ENCODE measurements around the gene PLCH1.

PLCH1 gene

GRCh38 chr3:155553780-155554179 is 191.1 kb downstream of the PLCH1 start:
- Histone ChIP-seq H3K27me3 (ENCODE audit: insufficient read depth, poor library complexity, severe bottlenecking) (no peaks in the 10 kb centered on the region), H3K4me3 (replicated peaks; ENCODE audit: insufficient read depth, low read length) (no peak overlapping the region), H3K27ac (replicated peaks) (peak overlapping the region; percentile 83)
- peak in 1 of 2 experiments; percentile 85 for DNase-seq (ENCODE audit: low read depth in 1 of 2, low spot score in 1 of 2)
- peak; percentile 66 for TF ChIP-seq SPI1 (IDR thresholded peaks at IDR 0.05; ENCODE audit: borderline replicate concordance, low read depth)
- TF ChIP-seq, protein P1, sequence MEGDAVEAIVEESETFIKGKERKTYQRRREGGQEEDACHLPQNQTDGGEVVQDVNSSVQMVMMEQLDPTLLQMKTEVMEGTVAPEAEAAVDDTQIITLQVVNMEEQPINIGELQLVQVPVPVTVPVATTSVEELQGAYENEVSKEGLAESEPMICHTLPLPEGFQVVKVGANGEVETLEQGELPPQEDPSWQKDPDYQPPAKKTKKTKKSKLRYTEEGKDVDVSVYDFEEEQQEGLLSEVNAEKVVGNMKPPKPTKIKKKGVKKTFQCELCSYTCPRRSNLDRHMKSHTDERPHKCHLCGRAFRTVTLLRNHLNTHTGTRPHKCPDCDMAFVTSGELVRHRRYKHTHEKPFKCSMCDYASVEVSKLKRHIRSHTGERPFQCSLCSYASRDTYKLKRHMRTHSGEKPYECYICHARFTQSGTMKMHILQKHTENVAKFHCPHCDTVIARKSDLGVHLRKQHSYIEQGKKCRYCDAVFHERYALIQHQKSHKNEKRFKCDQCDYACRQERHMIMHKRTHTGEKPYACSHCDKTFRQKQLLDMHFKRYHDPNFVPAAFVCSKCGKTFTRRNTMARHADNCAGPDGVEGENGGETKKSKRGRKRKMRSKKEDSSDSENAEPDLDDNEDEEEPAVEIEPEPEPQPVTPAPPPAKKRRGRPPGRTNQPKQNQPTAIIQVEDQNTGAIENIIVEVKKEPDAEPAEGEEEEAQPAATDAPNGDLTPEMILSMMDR (IDR thresholded peaks at IDR 0.05; ENCODE audit: insufficient read depth, low read length) = no peak
- TF ChIP-seq, protein P2, sequence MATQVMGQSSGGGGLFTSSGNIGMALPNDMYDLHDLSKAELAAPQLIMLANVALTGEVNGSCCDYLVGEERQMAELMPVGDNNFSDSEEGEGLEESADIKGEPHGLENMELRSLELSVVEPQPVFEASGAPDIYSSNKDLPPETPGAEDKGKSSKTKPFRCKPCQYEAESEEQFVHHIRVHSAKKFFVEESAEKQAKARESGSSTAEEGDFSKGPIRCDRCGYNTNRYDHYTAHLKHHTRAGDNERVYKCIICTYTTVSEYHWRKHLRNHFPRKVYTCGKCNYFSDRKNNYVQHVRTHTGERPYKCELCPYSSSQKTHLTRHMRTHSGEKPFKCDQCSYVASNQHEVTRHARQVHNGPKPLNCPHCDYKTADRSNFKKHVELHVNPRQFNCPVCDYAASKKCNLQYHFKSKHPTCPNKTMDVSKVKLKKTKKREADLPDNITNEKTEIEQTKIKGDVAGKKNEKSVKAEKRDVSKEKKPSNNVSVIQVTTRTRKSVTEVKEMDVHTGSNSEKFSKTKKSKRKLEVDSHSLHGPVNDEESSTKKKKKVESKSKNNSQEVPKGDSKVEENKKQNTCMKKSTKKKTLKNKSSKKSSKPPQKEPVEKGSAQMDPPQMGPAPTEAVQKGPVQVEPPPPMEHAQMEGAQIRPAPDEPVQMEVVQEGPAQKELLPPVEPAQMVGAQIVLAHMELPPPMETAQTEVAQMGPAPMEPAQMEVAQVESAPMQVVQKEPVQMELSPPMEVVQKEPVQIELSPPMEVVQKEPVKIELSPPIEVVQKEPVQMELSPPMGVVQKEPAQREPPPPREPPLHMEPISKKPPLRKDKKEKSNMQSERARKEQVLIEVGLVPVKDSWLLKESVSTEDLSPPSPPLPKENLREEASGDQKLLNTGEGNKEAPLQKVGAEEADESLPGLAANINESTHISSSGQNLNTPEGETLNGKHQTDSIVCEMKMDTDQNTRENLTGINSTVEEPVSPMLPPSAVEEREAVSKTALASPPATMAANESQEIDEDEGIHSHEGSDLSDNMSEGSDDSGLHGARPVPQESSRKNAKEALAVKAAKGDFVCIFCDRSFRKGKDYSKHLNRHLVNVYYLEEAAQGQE (IDR thresholded peaks at IDR 0.05; ENCODE audit: insufficient replicate concordance, low read depth) = no peak
- TF ChIP-seq POLR2AphosphoS5 (IDR thresholded peaks at IDR 0.05; ENCODE audit: low read depth) = peak; percentile 79

GRCh38 chr3:155553326-155553725 is 191.5 kb downstream of the PLCH1 start:
- Histone ChIP-seq H3K27me3 (ENCODE audit: insufficient read depth, poor library complexity, severe bottlenecking) (no peaks in the 10 kb centered on the region), H3K4me3 (replicated peaks; ENCODE audit: insufficient read depth, low read length) (no peak overlapping the region), H3K27ac (replicated peaks) (peak overlapping the region; percentile 83)
- TF ChIP-seq, protein P1 (IDR thresholded peaks at IDR 0.05; ENCODE audit: insufficient read depth, low read length) = no peak
- no peak for TF ChIP-seq POLR2AphosphoS5 (IDR thresholded peaks at IDR 0.05; ENCODE audit: low read depth)
- TF ChIP-seq SPI1 (IDR thresholded peaks at IDR 0.05; ENCODE audit: borderline replicate concordance, low read depth) = no peak
- no peak for TF ChIP-seq GABPA (IDR thresholded peaks at IDR 0.05; ENCODE audit: low read depth)
- TF ChIP-seq, protein P2 (IDR thresholded peaks at IDR 0.05; ENCODE audit: insufficient replicate concordance, low read depth) = no peak
- no peak for DNase-seq (ENCODE audit: low read depth in 1 of 2, low spot score in 1 of 2)

DNA sequence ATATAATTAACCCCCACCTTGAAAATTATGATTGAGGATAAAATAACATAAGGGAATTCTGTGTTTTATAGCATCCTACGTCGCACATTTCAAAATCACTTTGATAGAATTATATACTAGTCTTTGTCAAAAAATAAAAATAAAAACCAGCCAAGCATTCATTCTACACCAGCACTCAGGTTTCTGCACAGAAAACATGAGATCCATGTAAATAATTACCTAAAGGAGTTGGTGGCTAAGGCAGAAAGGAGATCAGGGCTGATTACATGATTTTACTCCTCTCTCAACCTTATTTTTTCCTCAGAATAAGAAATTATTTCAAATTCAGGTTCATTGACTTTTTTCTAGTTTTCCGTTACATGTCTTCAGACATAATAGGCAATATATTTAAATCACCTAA is 194.5 kb downstream of the PLCH1 start:
- Histone ChIP-seq H3K27ac (replicated peaks) (no peak overlapping the region), H3K27me3 (ENCODE audit: insufficient read depth, poor library complexity, severe bottlenecking) (no peaks in the 10 kb centered on the region), H3K4me3 (replicated peaks; ENCODE audit: insufficient read depth, low read length) (no peak overlapping the region)
- DNase-seq (ENCODE audit: low read depth in 1 of 2, low spot score in 1 of 2) = no peak
- TF ChIP-seq, protein P2 (IDR thresholded peaks at IDR 0.05; ENCODE audit: insufficient replicate concordance, low read depth) = no peak
- TF ChIP-seq POLR2AphosphoS5 (IDR thresholded peaks at IDR 0.05; ENCODE audit: low read depth) (no peak), SPI1 (IDR thresholded peaks at IDR 0.05; ENCODE audit: borderline replicate concordance, low read depth) (no peak), GABPA (IDR thresholded peaks at IDR 0.05; ENCODE audit: low read depth) (no peak)
- TF ChIP-seq, protein P1 (IDR thresholded peaks at IDR 0.05; ENCODE audit: insufficient read depth, low read length) = no peak

Measured in HL-60 (cell line).